ENCODE results near the gene TMEM201.

The TMEM201 gene

GRCh38 chr1:9600861-9601834 is 12.4 kb downstream of the TMEM201 start:
- no peak for DNase-seq (ENCODE audit: low read depth in 2 of 2)

- no peak for DNase-seq (ENCODE audit: low read depth in 2 of 2)
Measured at GRCh38 chr1:9601942-9602793, 13.5 kb downstream of the TMEM201 start.

- no peak for DNase-seq (ENCODE audit: low read depth in 2 of 2)
Measured at GRCh38 chr1:9602794-9603167, 14.1 kb downstream of the TMEM201 start.

- DNase-seq (ENCODE audit: low read depth in 2 of 2) = no peak
Measured at GRCh38 chr1:9603307-9603706, 14.6 kb downstream of the TMEM201 start.

- DNase-seq (ENCODE audit: low read depth in 2 of 2) = no peak
Measured at GRCh38 chr1:9603766-9604753, 15.3 kb downstream of the TMEM201 start.

- DNase-seq (ENCODE audit: low read depth in 2 of 2) = no peak
Measured at GRCh38 chr1:9604836-9605235, 16.1 kb downstream of the TMEM201 start.

- DNase-seq (ENCODE audit: low read depth in 2 of 2) = no peak
Measured at GRCh38 chr1:9605946-9606455, 17.3 kb downstream of the TMEM201 start.

GRCh38 chr1:9606458-9606857 is 17.7 kb downstream of the TMEM201 start:
- DNase-seq (ENCODE audit: low read depth in 2 of 2) = no peak

- no peak for DNase-seq (ENCODE audit: low read depth in 2 of 2)
Measured at GRCh38 chr1:9606948-9607347, 18.2 kb downstream of the TMEM201 start.

- no peak for DNase-seq (ENCODE audit: low read depth in 2 of 2)
Measured at GRCh38 chr1:9607352-9607751, 18.6 kb downstream of the TMEM201 start.

- no peak for DNase-seq (ENCODE audit: low read depth in 2 of 2)
Measured at GRCh38 chr1:9609998-9610397, 21.3 kb downstream of the TMEM201 start.

- no peak for DNase-seq (ENCODE audit: low read depth in 2 of 2)
Measured at GRCh38 chr1:9610548-9610947, 21.8 kb downstream of the TMEM201 start.

- no peak for DNase-seq (ENCODE audit: low read depth in 2 of 2)
Measured at GRCh38 chr1:9611716-9612115, 23.0 kb downstream of the TMEM201 start.

- no peak for DNase-seq (ENCODE audit: low read depth in 2 of 2)
Measured at GRCh38 chr1:9612162-9612845, 23.6 kb downstream of the TMEM201 start.

GRCh38 chr1:9612871-9613624 is 24.3 kb downstream of the TMEM201 start:
- no peak for DNase-seq (ENCODE audit: low read depth in 2 of 2)

GRCh38 chr1:9613625-9614299 is 25.1 kb downstream of the TMEM201 start:
- no peak for DNase-seq (ENCODE audit: low read depth in 2 of 2)

- peak in 1 of 2 donors; percentile 41 for DNase-seq (ENCODE audit: low read depth in 2 of 2)
Measured at GRCh38 chr1:9615316-9616063, 26.8 kb downstream of the TMEM201 start.

- no peak for DNase-seq (ENCODE audit: low read depth in 2 of 2)
Measured at GRCh38 chr1:9618909-9619679, 30.4 kb downstream of the TMEM201 start.

All from stimulated activated CD4-positive, alpha-beta T cell treated with anti-CD3 and anti-CD28 coated beads, Interleukin-1b, Interleukin-23, amount 100 ng/mL, for 4 hours (primary cell).